Measurements from ENCODE around the gene FARP2. TPM values are rescaled to one million over a fixed set of nuclear protein-coding genes. Genes with fewer than 3 reads are reported as not detected.

The FARP2 gene
- total RNA-seq, 2 donors from 2014 or later, result 30.1 to 44.2 TPM

- Histone ChIP-seq H3K4me1 (no peaks in the 10 kb centered on the region), H3K27me3 (no peaks in the 10 kb centered on the region), H3K27ac (no peak overlapping the region), H3K4me3 (no peak overlapping the region), H3K36me3 (replicated peaks in 1 of 2; ENCODE audit: insufficient read depth in 1 of 2, low read depth in 2 of 2) (no peaks in the 10 kb centered on the region), H3K9me3 (no peaks in the 10 kb centered on the region)
- TF ChIP-seq, protein P1, sequence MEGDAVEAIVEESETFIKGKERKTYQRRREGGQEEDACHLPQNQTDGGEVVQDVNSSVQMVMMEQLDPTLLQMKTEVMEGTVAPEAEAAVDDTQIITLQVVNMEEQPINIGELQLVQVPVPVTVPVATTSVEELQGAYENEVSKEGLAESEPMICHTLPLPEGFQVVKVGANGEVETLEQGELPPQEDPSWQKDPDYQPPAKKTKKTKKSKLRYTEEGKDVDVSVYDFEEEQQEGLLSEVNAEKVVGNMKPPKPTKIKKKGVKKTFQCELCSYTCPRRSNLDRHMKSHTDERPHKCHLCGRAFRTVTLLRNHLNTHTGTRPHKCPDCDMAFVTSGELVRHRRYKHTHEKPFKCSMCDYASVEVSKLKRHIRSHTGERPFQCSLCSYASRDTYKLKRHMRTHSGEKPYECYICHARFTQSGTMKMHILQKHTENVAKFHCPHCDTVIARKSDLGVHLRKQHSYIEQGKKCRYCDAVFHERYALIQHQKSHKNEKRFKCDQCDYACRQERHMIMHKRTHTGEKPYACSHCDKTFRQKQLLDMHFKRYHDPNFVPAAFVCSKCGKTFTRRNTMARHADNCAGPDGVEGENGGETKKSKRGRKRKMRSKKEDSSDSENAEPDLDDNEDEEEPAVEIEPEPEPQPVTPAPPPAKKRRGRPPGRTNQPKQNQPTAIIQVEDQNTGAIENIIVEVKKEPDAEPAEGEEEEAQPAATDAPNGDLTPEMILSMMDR (IDR thresholded peaks at IDR 0.05), result no peak
- no peak for TF ChIP-seq POLR2A (IDR thresholded peaks at IDR 0.05)
- 85 to 95% methylated on average over 9 of the region's 9 CpGs for WGBS, 2 donors
- ATAC-seq (no peak), DNase-seq (no peak)
- intact Hi-C loops (cut with DNase I), result no loop called here
Measured at GRCh38 chr2:241483305-241483704, 127.2 kb downstream of the FARP2 start.

- Histone ChIP-seq H3K27ac (no peak overlapping the region), H3K36me3 (replicated peaks in 1 of 2; ENCODE audit: insufficient read depth in 1 of 2, low read depth in 2 of 2) (peaks cover 0 to 2% of the 10 kb centered on the region in 2 donors), H3K27me3 (no peaks in the 10 kb centered on the region), H3K9me3 (no peaks in the 10 kb centered on the region), H3K4me3 (no peak overlapping the region), H3K4me1 (no peaks in the 10 kb centered on the region)
- ATAC-seq (no peak), DNase-seq (no peak)
- TF ChIP-seq, protein P1 (IDR thresholded peaks at IDR 0.05), result no peak
- no peak for TF ChIP-seq POLR2A (IDR thresholded peaks at IDR 0.05)
- WGBS, 2 donors, result 81 to 100% methylated on average over 1 of the region's 1 CpG
- intact Hi-C loops (cut with DNase I), result no loop called here
Measured at GRCh38 chr2:241485172-241485911, 129.3 kb downstream of the FARP2 start.

DNA sequence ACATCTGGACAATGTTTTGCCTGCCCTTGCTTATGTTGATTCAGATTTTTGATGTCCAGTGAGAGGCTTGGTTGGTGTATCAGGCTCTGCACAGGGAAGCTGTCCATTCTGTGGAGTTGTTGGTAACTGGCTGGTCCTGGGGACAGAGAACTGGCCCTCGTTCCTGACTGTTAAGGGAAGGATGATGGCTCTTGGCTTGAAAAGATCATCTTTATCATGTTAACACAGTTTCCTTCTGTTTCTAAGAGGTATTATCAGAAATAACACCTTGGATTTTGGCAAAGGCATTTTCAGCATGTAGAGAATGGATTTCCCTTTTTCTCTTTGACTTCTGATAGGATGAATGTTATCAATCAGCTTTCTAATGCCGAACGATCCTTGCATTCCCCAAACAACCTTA lies 133.0 kb downstream of the FARP2 start:
- ATAC-seq, result no peak
- H3K36me3 ChIP-seq (replicated peaks in 1 of 2; ENCODE audit: insufficient read depth in 1 of 2, low read depth in 2 of 2), result peaks cover 0 to 2% of the 10 kb centered on the region in 2 donors
- no peak for TF ChIP-seq POLR2A (IDR thresholded peaks at IDR 0.05)
- TF ChIP-seq, protein P1 (IDR thresholded peaks at IDR 0.05), result no peak
- 74 to 77% methylated on average over 3 of the region's 3 CpGs for WGBS, 2 donors
- H3K4me1 ChIP-seq, result no peaks in the 10 kb centered on the region
- no peaks in the 10 kb centered on the region for H3K9me3 ChIP-seq
- no peak for DNase-seq
- H3K4me3 ChIP-seq, result no peak overlapping the region
- intact Hi-C loops (cut with DNase I), result no loop called here
- H3K27ac ChIP-seq, result no peak overlapping the region
- H3K27me3 ChIP-seq, result no peaks in the 10 kb centered on the region

DNA sequence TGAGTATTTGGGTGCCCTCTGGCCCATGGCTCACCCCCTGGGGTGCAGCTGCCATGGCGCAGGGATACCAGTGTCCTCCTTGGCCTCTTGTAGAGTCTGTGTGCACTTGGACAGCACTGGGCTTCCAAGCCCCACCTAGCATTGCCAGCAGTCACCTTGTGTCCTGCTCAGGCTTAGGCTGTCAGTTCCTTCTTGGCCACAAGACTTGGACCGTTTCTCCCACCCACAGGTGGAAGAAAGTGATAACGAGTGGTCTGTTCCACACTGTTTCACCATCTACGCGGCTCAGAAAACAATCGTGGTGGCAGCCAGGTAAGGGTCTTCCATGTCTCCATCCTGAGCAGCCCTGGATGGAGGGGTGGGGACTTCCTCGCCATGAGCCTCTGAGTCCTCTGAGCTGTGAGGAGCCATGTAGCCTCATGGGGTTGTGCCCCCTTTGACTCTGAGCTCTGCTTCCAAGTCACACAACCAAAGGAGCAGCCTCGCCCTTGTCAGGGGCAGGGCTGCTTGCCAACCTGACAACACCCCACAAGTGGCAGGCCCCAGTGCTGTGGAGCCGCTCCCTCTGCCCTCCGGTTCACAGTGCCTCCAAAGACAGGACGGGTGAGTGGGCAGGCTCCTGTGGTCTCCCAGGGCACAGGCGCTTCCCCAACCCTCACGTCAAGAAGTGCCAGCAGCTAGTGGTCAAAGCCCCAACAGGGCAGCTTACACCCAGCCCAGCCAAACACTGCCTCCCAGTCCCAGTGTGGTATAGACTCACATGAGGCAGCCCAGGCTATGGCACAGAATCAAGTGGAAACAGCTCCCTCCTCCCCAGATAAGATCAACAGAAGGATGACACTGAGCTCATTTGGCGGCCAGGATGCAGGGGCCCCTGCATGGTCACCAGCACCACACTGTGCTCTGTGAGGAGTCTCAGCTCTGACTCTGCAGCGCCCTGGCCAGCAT lies 133.9 kb downstream of the FARP2 start:
- no peak for TF ChIP-seq POLR2A (IDR thresholded peaks at IDR 0.05)
- TF ChIP-seq, protein P1 (IDR thresholded peaks at IDR 0.05), result no peak
- 87% methylated on average over 7 to 15 of the region's 15 CpGs for WGBS, 2 donors
- intact Hi-C loops (cut with DNase I), result no loop called here
- Histone ChIP-seq H3K9me3 (no peaks in the 10 kb centered on the region), H3K4me3 (no peak overlapping the region), H3K27me3 (no peaks in the 10 kb centered on the region), H3K36me3 (replicated peaks in 1 of 2; ENCODE audit: insufficient read depth in 1 of 2, low read depth in 2 of 2) (peaks cover 0 to 6% of the 10 kb centered on the region in 2 donors), H3K27ac (no peak overlapping the region), H3K4me1 (no peaks in the 10 kb centered on the region)
- DNase-seq (no peak), ATAC-seq (no peak)

Measured in body of pancreas (tissue), 4 donors.